HG02763 (cell line): ENCODE measurements around the gene TMEM170A.
A peak's percentile ranks its signal among the peaks of the same experiment; 100 is the strongest.

ENCODE experiments used
- ATAC-seq: cut with Tn5 transposase; IDR thresholded peaks from one replicate; pipeline ENCODE4 v1.9.1; 2021; ENCODE audit warnings: mild to moderate bottlenecking, moderate library complexity; ENCODE audit not compliant: unreplicated experiment

The TMEM170A gene

GRCh38 chr16:75482434-75483205, 18.1 kb upstream of the TMEM170A start:
- ATAC-seq = no peak

GRCh38 chr16:75481475-75481874, 17.0 kb upstream of the TMEM170A start:
- ATAC-seq = no peak

- ATAC-seq = no peak
Observed at GRCh38 chr16:75479421-75479990, 15.0 kb upstream of the TMEM170A start.

- ATAC-seq = no peak
Observed at GRCh38 chr16:75478480-75479345, 14.2 kb upstream of the TMEM170A start.

- ATAC-seq = no peak
Observed at GRCh38 chr16:75477680-75478473, 13.4 kb upstream of the TMEM170A start.

- no peak for ATAC-seq
Observed at GRCh38 chr16:75476817-75477216, 12.3 kb upstream of the TMEM170A start.

- ATAC-seq = no peak
Observed at GRCh38 chr16:75475420-75475847, 10.9 kb upstream of the TMEM170A start.

- ATAC-seq = no peak
Observed at GRCh38 chr16:75472908-75473877, 8.7 kb upstream of the TMEM170A start.

- peak; percentile 65 for ATAC-seq
Observed at GRCh38 chr16:75471723-75472633, 7.5 kb upstream of the TMEM170A start.

- no peak for ATAC-seq
Observed at GRCh38 chr16:75466760-75467159, 2.3 kb upstream of the TMEM170A start.

- ATAC-seq = peak; percentile 11
Observed at GRCh38 chr16:75463389-75464121, 934 bp downstream of the TMEM170A start.

- ATAC-seq = no peak
Observed at GRCh38 chr16:75462806-75463205, 1.7 kb downstream of the TMEM170A start.

GRCh38 chr16:75461575-75461974, 2.9 kb downstream of the TMEM170A start:
- ATAC-seq = no peak

GRCh38 chr16:75460446-75460845, 4.0 kb downstream of the TMEM170A start:
- ATAC-seq = no peak

- no peak for ATAC-seq
Observed at GRCh38 chr16:75459691-75460090, 4.8 kb downstream of the TMEM170A start.

- ATAC-seq = no peak
Observed at GRCh38 chr16:75458439-75458838, 6.0 kb downstream of the TMEM170A start.

GRCh38 chr16:75458029-75458428, 6.5 kb downstream of the TMEM170A start:
- ATAC-seq = no peak

GRCh38 chr16:75457485-75458021, 6.9 kb downstream of the TMEM170A start:
- ATAC-seq = no peak
